NCI-H146 (cell line): ENCODE measurements around the gene CD302.
"Not testable (repeated sequence)": the region's sequence is repeated elsewhere in the genome, so short reads cannot be mapped to it uniquely, and the experiment has no call there.

Experiments used
- DNase-seq: peaks from one replicate; lab custom pipeline; 2025; lab: John Stamatoyannopoulos, UW

Gene CD302

GRCh38 chr2:159797543-159798375, at the start of gene CD302:
Gene CD302 (minus strand): TSS chr2:159798208. CDS start chr2:159798198, 10 bp downstream.
- peak; percentile 55 for DNase-seq

GRCh38 chr2:159846564-159846963, 48.6 kb upstream of the CD302 start:
- DNase-seq = no peak

GRCh38 chr2:159840616-159841015, 42.6 kb upstream of the CD302 start:
- DNase-seq = no peak

- DNase-seq = no peak
Observed at GRCh38 chr2:159832858-159833257, 34.9 kb upstream of the CD302 start.

GRCh38 chr2:159832026-159832425, 34.0 kb upstream of the CD302 start:
- DNase-seq = no peak

GRCh38 chr2:159829376-159829775, 31.4 kb upstream of the CD302 start:
- DNase-seq = no peak

GRCh38 chr2:159828738-159829137, 30.7 kb upstream of the CD302 start:
- no peak for DNase-seq

- not testable (repeated sequence) for DNase-seq
Observed at GRCh38 chr2:159822478-159822833, 24.4 kb upstream of the CD302 start.

GRCh38 chr2:159821775-159822477, 23.9 kb upstream of the CD302 start:
- DNase-seq = peak; percentile 16

- DNase-seq = no peak
Observed at GRCh38 chr2:159818940-159819339, 20.9 kb upstream of the CD302 start.

GRCh38 chr2:159817283-159817682, 19.3 kb upstream of the CD302 start:
- no peak for DNase-seq

GRCh38 chr2:159811232-159811631, 13.2 kb upstream of the CD302 start:
- DNase-seq = no peak

- no peak for DNase-seq
Observed at GRCh38 chr2:159808032-159808425, 10.0 kb upstream of the CD302 start.

- DNase-seq = peak; percentile 45
Observed at GRCh38 chr2:159807183-159808031, 9.4 kb upstream of the CD302 start.

GRCh38 chr2:159804941-159805340, 6.9 kb upstream of the CD302 start:
- DNase-seq = no peak

- no peak for DNase-seq
Observed at GRCh38 chr2:159803235-159803962, 5.4 kb upstream of the CD302 start.

- DNase-seq = no peak
Observed at GRCh38 chr2:159802673-159803072, 4.7 kb upstream of the CD302 start.

- DNase-seq = peak; percentile 1
Observed at GRCh38 chr2:159799833-159800232, 1.8 kb upstream of the CD302 start.

GRCh38 chr2:159798376-159798725, 343 bp upstream of the CD302 start:
- DNase-seq = peak; percentile 34

GRCh38 chr2:159797225-159797542, 824 bp downstream of the CD302 start:
- DNase-seq = no peak

GRCh38 chr2:159795841-159796690, 1.9 kb downstream of the CD302 start:
- DNase-seq = no peak
